ENCODE results near the gene COPS3.
A peak's percentile ranks its signal among the peaks of the same experiment; 100 is the strongest.

COPS3 gene

GRCh38 chr17:17237026-17237799 is 43.8 kb downstream of the COPS3 start, which contains the start of gene FLCN:
TSS of gene FLCN (minus strand) at chr17:17237168. CDS start at chr17:17228137, 9,031 bp downstream.
- peak; percentile 68 for DNase-seq

- DNase-seq, result no peak
Observed at GRCh38 chr17:17236295-17237025, 44.6 kb downstream of the COPS3 start.

GRCh38 chr17:17235212-17236174 is 45.6 kb downstream of the COPS3 start:
- DNase-seq, result peak; percentile 30

- DNase-seq, result no peak
Observed at GRCh38 chr17:17232303-17232621, 48.8 kb downstream of the COPS3 start.

GRCh38 chr17:17231621-17232302 is 49.3 kb downstream of the COPS3 start:
- no peak for DNase-seq

GRCh38 chr17:17229416-17230384 is 51.3 kb downstream of the COPS3 start:
- no peak for DNase-seq

GRCh38 chr17:17228521-17229279 is 52.3 kb downstream of the COPS3 start:
- no peak for DNase-seq

- DNase-seq, result no peak
Observed at GRCh38 chr17:17227608-17228520, 53.2 kb downstream of the COPS3 start.

- DNase-seq, result no peak
Observed at GRCh38 chr17:17226451-17227265, 54.4 kb downstream of the COPS3 start.

GRCh38 chr17:17225901-17226300 is 55.1 kb downstream of the COPS3 start:
- no peak for DNase-seq

GRCh38 chr17:17224137-17224536 is 56.9 kb downstream of the COPS3 start:
- no peak for DNase-seq

GRCh38 chr17:17223736-17224135 is 57.3 kb downstream of the COPS3 start:
- no peak for DNase-seq

GRCh38 chr17:17221329-17221728 is 59.7 kb downstream of the COPS3 start:
- no peak for DNase-seq

- DNase-seq, result no peak
Observed at GRCh38 chr17:17220529-17220928, 60.5 kb downstream of the COPS3 start.

GRCh38 chr17:17217995-17218394 is 63.1 kb downstream of the COPS3 start:
- DNase-seq, result no peak

GRCh38 chr17:17216776-17217175 is 64.3 kb downstream of the COPS3 start:
- no peak for DNase-seq

GRCh38 chr17:17216236-17216635 is 64.8 kb downstream of the COPS3 start:
- DNase-seq, result no peak

GRCh38 chr17:17215575-17215974 is 65.5 kb downstream of the COPS3 start:
- no peak for DNase-seq

Data from NCI-H510A (cell line).